Activated naive CD4-positive, alpha-beta T cell treated with anti-CD3 and anti-CD28 coated beads, Interleukin-2, amount 10 ng/mL, durations not matched to agents 7 days and 5 days (primary cell): ENCODE data around the gene PLEKHG4B.

Experiments used
- CTCF ChIA-PET: fragments of 350-600 bp; sonication (Branson Sonifier 250); formaldehyde crosslinking; loops from one replicate; lab custom pipeline; 2021; ENCODE audit warnings: antibody characterized with exemption; lab: Charles Lee
- DNase-seq: peaks from one replicate; pipeline ENCODE4 v3.0.0-alpha.2; 2020
- H3K27ac Mint-ChIP-seq: one replicate; pipeline ENCODE4 v1.8.0; 2021; ENCODE audit warnings: mild to moderate bottlenecking, moderate library complexity, mixed read lengths
- H3K27me3 Mint-ChIP-seq: one replicate; pipeline ENCODE4 v1.8.0; 2021; ENCODE audit warnings: mild to moderate bottlenecking, mixed read lengths
- H3K36me3 Mint-ChIP-seq: one replicate; pipeline ENCODE4 v1.8.0; 2021; ENCODE audit warnings: mixed read lengths
- H3K4me1 Mint-ChIP-seq: one replicate; pipeline ENCODE4 v1.8.0; 2021; ENCODE audit warnings: mixed read lengths
- H3K4me3 Mint-ChIP-seq: one replicate; pipeline ENCODE4 v1.8.0; 2021; ENCODE audit warnings: mild to moderate bottlenecking, moderate library complexity, mixed read lengths
- H3K9me3 Mint-ChIP-seq: one replicate; pipeline ENCODE4 v1.8.0; 2021; ENCODE audit warnings: mixed read lengths

PLEKHG4B gene

GRCh38 chr5:128446-128845, 36.5 kb downstream of the PLEKHG4B start:
- DNase-seq: no peak
- Mint-ChIP-seq H3K27me3 (peaks cover 4% of the 10 kb centered on the region), H3K9me3 (peaks cover 7% of the 10 kb centered on the region), H3K4me1 (no peaks in the 10 kb centered on the region), H3K36me3 (no peaks in the 10 kb centered on the region), H3K27ac (no peak overlapping the region), H3K4me3 (no peak overlapping the region)
- CTCF ChIA-PET: no interaction called here

- Mint-ChIP-seq H3K9me3 (peaks cover 7% of the 10 kb centered on the region), H3K4me3 (no peak overlapping the region), H3K27me3 (peaks cover 4% of the 10 kb centered on the region)
These were observed 37.2 kb downstream of the PLEKHG4B start for GRCh38 chr5:129148-129547.

GRCh38 chr5:129820-130219, 37.9 kb downstream of the PLEKHG4B start:
- H3K36me3 Mint-ChIP-seq: no peaks in the 10 kb centered on the region
- DNase-seq: no peak
- H3K9me3 Mint-ChIP-seq: peaks cover 7% of the 10 kb centered on the region
- peaks cover 2% of the 10 kb centered on the region for H3K27me3 Mint-ChIP-seq
- CTCF ChIA-PET: no interaction called here
- no peak overlapping the region for H3K27ac Mint-ChIP-seq
- H3K4me1 Mint-ChIP-seq: no peaks in the 10 kb centered on the region
- no peak overlapping the region for H3K4me3 Mint-ChIP-seq

More at GRCh38 chr5:129148-129547, 37.2 kb downstream of the PLEKHG4B start:
- no peak overlapping the region for H3K27ac Mint-ChIP-seq
- CTCF ChIA-PET: no interaction called here
- no peaks in the 10 kb centered on the region for H3K36me3 Mint-ChIP-seq
- DNase-seq: no peak
- no peaks in the 10 kb centered on the region for H3K4me1 Mint-ChIP-seq

GRCh38 chr5:130601-131131, 38.7 kb downstream of the PLEKHG4B start:
- H3K9me3 Mint-ChIP-seq: peaks cover 7% of the 10 kb centered on the region
- H3K27ac Mint-ChIP-seq: no peak overlapping the region
- no peaks in the 10 kb centered on the region for H3K4me1 Mint-ChIP-seq
- no peak overlapping the region for H3K4me3 Mint-ChIP-seq
- CTCF ChIA-PET: no interaction called here
- H3K27me3 Mint-ChIP-seq: no peaks in the 10 kb centered on the region
- no peaks in the 10 kb centered on the region for H3K36me3 Mint-ChIP-seq
- no peak for DNase-seq

- Mint-ChIP-seq H3K27ac (no peak overlapping the region), H3K4me3 (no peak overlapping the region), H3K36me3 (no peaks in the 10 kb centered on the region), H3K27me3 (no peaks in the 10 kb centered on the region), H3K4me1 (no peaks in the 10 kb centered on the region), H3K9me3 (no peaks in the 10 kb centered on the region)
- CTCF ChIA-PET: no interaction called here
- no peak for DNase-seq
These were observed 44.9 kb downstream of the PLEKHG4B start for GRCh38 chr5:136901-137300.

GRCh38 chr5:137741-138140, 45.8 kb downstream of the PLEKHG4B start:
- no peak overlapping the region for H3K27ac Mint-ChIP-seq
- no peaks in the 10 kb centered on the region for H3K27me3 Mint-ChIP-seq
- peaks cover 2% of the 10 kb centered on the region for H3K9me3 Mint-ChIP-seq
- H3K4me1 Mint-ChIP-seq: no peaks in the 10 kb centered on the region
- no peak for DNase-seq
- CTCF ChIA-PET: interaction anchor here (0.6 kb wide), 1 partner anchor 22 kb away, joined by 3 read pairs; no protein-coding TSS in a partner anchor
- no peak overlapping the region for H3K4me3 Mint-ChIP-seq
- no peaks in the 10 kb centered on the region for H3K36me3 Mint-ChIP-seq

- H3K27ac Mint-ChIP-seq: no peak overlapping the region
- H3K9me3 Mint-ChIP-seq: peaks cover 2% of the 10 kb centered on the region
- H3K36me3 Mint-ChIP-seq: no peaks in the 10 kb centered on the region
- no peak for DNase-seq
- H3K27me3 Mint-ChIP-seq: no peaks in the 10 kb centered on the region
- H3K4me3 Mint-ChIP-seq: no peak overlapping the region
- CTCF ChIA-PET: no interaction called here
- H3K4me1 Mint-ChIP-seq: no peaks in the 10 kb centered on the region
These were observed 47.0 kb downstream of the PLEKHG4B start for GRCh38 chr5:138936-139335.

- no peak overlapping the region for H3K27ac Mint-ChIP-seq
- no peaks in the 10 kb centered on the region for H3K27me3 Mint-ChIP-seq
- H3K4me3 Mint-ChIP-seq: no peak overlapping the region
- CTCF ChIA-PET: no interaction called here
- no peak for DNase-seq
- H3K36me3 Mint-ChIP-seq: no peaks in the 10 kb centered on the region
- H3K4me1 Mint-ChIP-seq: no peaks in the 10 kb centered on the region
- H3K9me3 Mint-ChIP-seq: peaks cover 2% of the 10 kb centered on the region
These were observed 47.8 kb downstream of the PLEKHG4B start for GRCh38 chr5:139579-140442.

- no peak overlapping the region for H3K4me3 Mint-ChIP-seq
- no peaks in the 10 kb centered on the region for H3K27me3 Mint-ChIP-seq
- H3K4me1 Mint-ChIP-seq: no peaks in the 10 kb centered on the region
- H3K9me3 Mint-ChIP-seq: peaks cover 2% of the 10 kb centered on the region
- CTCF ChIA-PET: no interaction called here
- no peak overlapping the region for H3K27ac Mint-ChIP-seq
- H3K36me3 Mint-ChIP-seq: no peaks in the 10 kb centered on the region
- DNase-seq: no peak
These were observed 48.5 kb downstream of the PLEKHG4B start for GRCh38 chr5:140443-140829.

- Mint-ChIP-seq H3K4me1 (no peaks in the 10 kb centered on the region), H3K27me3 (no peaks in the 10 kb centered on the region), H3K9me3 (peaks cover 2% of the 10 kb centered on the region), H3K27ac (no peak overlapping the region), H3K4me3 (no peak overlapping the region), H3K36me3 (no peaks in the 10 kb centered on the region)
- CTCF ChIA-PET: no interaction called here
- no peak for DNase-seq
These were observed 49.2 kb downstream of the PLEKHG4B start for GRCh38 chr5:141211-141610.

- peaks cover 2% of the 10 kb centered on the region for H3K9me3 Mint-ChIP-seq
- no peak overlapping the region for H3K4me3 Mint-ChIP-seq
- H3K27me3 Mint-ChIP-seq: no peaks in the 10 kb centered on the region
- H3K4me1 Mint-ChIP-seq: no peaks in the 10 kb centered on the region
- DNase-seq: no peak
- CTCF ChIA-PET: no interaction called here
- no peak overlapping the region for H3K27ac Mint-ChIP-seq
- H3K36me3 Mint-ChIP-seq: no peaks in the 10 kb centered on the region
These were observed 49.8 kb downstream of the PLEKHG4B start for GRCh38 chr5:141761-142160.

- H3K9me3 Mint-ChIP-seq: peaks cover 8% of the 10 kb centered on the region
- no peak for DNase-seq
- CTCF ChIA-PET: no interaction called here
- H3K4me3 Mint-ChIP-seq: no peak overlapping the region
- peaks cover 5% of the 10 kb centered on the region for H3K27me3 Mint-ChIP-seq
- H3K36me3 Mint-ChIP-seq: no peaks in the 10 kb centered on the region
- no peaks in the 10 kb centered on the region for H3K4me1 Mint-ChIP-seq
- H3K27ac Mint-ChIP-seq: no peak overlapping the region
These were observed 50.4 kb downstream of the PLEKHG4B start for GRCh38 chr5:142246-142810.

- CTCF ChIA-PET: no interaction called here
- Mint-ChIP-seq H3K4me1 (no peaks in the 10 kb centered on the region), H3K36me3 (no peaks in the 10 kb centered on the region), H3K9me3 (peaks cover 15% of the 10 kb centered on the region), H3K4me3 (no peak overlapping the region), H3K27ac (no peak overlapping the region), H3K27me3 (peaks cover 5% of the 10 kb centered on the region)
- DNase-seq: no peak
These were observed 51.1 kb downstream of the PLEKHG4B start for GRCh38 chr5:143041-143440.

GRCh38 chr5:144941-145340, 53.0 kb downstream of the PLEKHG4B start:
- Mint-ChIP-seq H3K27me3 (peaks cover 5% of the 10 kb centered on the region), H3K36me3 (no peaks in the 10 kb centered on the region), H3K4me1 (no peaks in the 10 kb centered on the region), H3K27ac (no peak overlapping the region), H3K9me3 (peaks cover 18% of the 10 kb centered on the region), H3K4me3 (no peak overlapping the region)
- DNase-seq: no peak
- CTCF ChIA-PET: no interaction called here
